ENCODE measurements around the gene CCS. TPM values are rescaled to one million over a fixed set of nuclear protein-coding genes. Genes with fewer than 3 reads are reported as not detected.

The CCS gene
- total and polyA plus RNA-seq, 2 experiments from 2014 or later, result 41.5 to 97.8 TPM

DNA sequence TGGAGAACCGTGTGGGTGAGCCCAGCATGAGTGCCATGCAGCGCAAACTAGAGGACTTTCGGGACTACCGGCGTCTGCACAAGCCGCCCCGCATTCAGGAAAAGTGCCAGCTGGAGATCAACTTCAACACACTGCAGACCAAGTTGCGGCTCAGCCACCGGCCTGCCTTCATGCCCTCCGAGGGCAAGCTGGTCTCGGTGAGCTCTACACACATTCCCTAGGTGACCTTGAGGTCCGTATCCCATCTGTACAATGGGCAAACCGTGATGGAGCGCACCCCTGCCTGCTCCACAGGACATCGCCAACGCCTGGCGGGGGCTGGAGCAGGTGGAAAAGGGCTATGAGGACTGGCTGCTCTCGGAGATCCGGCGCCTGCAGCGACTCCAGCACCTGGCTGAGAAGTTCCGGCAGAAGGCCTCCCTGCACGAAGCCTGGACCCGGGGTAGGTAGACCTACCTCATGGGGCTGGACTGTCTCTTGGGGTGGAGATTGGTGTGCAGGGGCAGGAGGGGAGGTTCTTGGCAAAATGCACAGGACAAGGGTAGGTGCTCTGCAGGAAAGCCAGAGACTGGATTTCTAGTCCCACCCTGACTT, 35.2 kb upstream of the CCS start:
- H3K27ac ChIP-seq, result no peak overlapping the region
- H3K4me2 ChIP-seq, result no peak overlapping the region
- TF ChIP-seq EZH2 (IDR thresholded peaks at IDR 0.05; ENCODE audit: borderline replicate concordance), result no peak
- TF ChIP-seq EZH2phosphoT487 (IDR thresholded peaks at IDR 0.05; ENCODE audit: low read depth, severe bottlenecking, unreplicated experiment), result no peak
- TF ChIP-seq, protein P1, sequence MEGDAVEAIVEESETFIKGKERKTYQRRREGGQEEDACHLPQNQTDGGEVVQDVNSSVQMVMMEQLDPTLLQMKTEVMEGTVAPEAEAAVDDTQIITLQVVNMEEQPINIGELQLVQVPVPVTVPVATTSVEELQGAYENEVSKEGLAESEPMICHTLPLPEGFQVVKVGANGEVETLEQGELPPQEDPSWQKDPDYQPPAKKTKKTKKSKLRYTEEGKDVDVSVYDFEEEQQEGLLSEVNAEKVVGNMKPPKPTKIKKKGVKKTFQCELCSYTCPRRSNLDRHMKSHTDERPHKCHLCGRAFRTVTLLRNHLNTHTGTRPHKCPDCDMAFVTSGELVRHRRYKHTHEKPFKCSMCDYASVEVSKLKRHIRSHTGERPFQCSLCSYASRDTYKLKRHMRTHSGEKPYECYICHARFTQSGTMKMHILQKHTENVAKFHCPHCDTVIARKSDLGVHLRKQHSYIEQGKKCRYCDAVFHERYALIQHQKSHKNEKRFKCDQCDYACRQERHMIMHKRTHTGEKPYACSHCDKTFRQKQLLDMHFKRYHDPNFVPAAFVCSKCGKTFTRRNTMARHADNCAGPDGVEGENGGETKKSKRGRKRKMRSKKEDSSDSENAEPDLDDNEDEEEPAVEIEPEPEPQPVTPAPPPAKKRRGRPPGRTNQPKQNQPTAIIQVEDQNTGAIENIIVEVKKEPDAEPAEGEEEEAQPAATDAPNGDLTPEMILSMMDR (IDR thresholded peaks at IDR 0.05; ENCODE audit: poor library complexity), result no peak
- no peaks in the 10 kb centered on the region for H3K36me3 ChIP-seq (replicated peaks; ENCODE audit: insufficient read depth, low read depth)
- no peaks in the 10 kb centered on the region for H4K20me1 ChIP-seq (ENCODE audit: insufficient read depth, poor library complexity, severe bottlenecking)
- no peaks in the 10 kb centered on the region for H3K27me3 ChIP-seq
- no peak for DNase-seq (ENCODE audit: low spot score)
- H2AFZ ChIP-seq, result no peak overlapping the region
- no peaks in the 10 kb centered on the region for H3K4me1 ChIP-seq (ENCODE audit: insufficient read depth)
- H3K9me2 ChIP-seq (replicated peaks; ENCODE audit: insufficient read depth), result no peaks in the 10 kb centered on the region
- H3K79me2 ChIP-seq, result no peaks in the 10 kb centered on the region
- WGBS (ENCODE audit: low lambda C conversion rate, missing lambda C conversion rate), result 95% methylated on average over 24 of the region's 24 CpGs
- no peak overlapping the region for H3K4me3 ChIP-seq
- no peaks in the 10 kb centered on the region for H3K9me3 ChIP-seq (ENCODE audit: low read depth)

DNA sequence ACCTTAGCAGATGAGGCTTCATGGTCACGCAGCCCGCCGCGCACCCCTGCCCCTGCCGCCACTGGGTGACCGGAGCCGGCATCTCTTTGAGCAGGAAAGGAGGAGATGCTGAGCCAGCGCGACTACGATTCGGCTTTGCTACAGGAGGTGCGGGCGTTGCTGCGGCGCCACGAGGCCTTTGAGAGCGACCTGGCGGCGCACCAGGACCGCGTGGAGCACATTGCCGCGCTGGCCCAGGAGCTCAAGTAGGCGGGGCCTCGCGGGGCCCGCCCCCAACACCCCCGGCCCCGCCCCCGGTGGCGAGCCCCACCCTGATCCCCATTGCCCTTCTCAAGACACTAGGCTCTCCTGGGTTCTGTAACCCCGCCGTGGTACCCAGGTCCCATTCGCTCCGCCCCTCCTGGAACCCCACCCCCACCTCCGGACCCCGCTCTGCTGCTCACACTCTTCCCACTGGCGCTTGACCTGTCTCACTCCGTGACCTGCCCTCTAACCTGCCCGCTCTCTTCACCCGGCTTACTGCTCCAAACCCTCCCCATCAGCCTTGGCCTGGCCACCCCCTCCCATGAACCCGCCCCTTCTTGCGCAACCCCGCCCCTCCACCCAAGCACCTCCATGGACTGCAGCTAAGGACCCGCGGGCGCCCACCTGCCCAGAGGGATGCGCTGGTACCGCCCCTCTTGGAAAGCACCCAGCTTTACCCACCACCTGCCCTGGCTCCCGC, 33.7 kb upstream of the CCS start:
- TF ChIP-seq EZH2phosphoT487 (IDR thresholded peaks at IDR 0.05; ENCODE audit: low read depth, severe bottlenecking, unreplicated experiment) (no peak), EZH2 (IDR thresholded peaks at IDR 0.05; ENCODE audit: borderline replicate concordance) (no peak)
- TF ChIP-seq, protein P1 (IDR thresholded peaks at IDR 0.05; ENCODE audit: poor library complexity), result no peak
- H3K27me3 ChIP-seq, result no peaks in the 10 kb centered on the region
- H3K4me1 ChIP-seq (ENCODE audit: insufficient read depth), result no peaks in the 10 kb centered on the region
- H3K4me2 ChIP-seq, result no peak overlapping the region
- no peak overlapping the region for H3K27ac ChIP-seq
- 94% methylated on average over 42 of the region's 50 CpGs for WGBS (ENCODE audit: low lambda C conversion rate, missing lambda C conversion rate)
- DNase-seq (ENCODE audit: low spot score), result no peak
- no peaks in the 10 kb centered on the region for H4K20me1 ChIP-seq (ENCODE audit: insufficient read depth, poor library complexity, severe bottlenecking)
- H3K9me3 ChIP-seq (ENCODE audit: low read depth), result no peaks in the 10 kb centered on the region
- H2AFZ ChIP-seq, result no peak overlapping the region
- no peaks in the 10 kb centered on the region for H3K9me2 ChIP-seq (replicated peaks; ENCODE audit: insufficient read depth)
- no peaks in the 10 kb centered on the region for H3K79me2 ChIP-seq
- H3K4me3 ChIP-seq, result no peak overlapping the region
- H3K36me3 ChIP-seq (replicated peaks; ENCODE audit: insufficient read depth, low read depth), result no peaks in the 10 kb centered on the region

DNA sequence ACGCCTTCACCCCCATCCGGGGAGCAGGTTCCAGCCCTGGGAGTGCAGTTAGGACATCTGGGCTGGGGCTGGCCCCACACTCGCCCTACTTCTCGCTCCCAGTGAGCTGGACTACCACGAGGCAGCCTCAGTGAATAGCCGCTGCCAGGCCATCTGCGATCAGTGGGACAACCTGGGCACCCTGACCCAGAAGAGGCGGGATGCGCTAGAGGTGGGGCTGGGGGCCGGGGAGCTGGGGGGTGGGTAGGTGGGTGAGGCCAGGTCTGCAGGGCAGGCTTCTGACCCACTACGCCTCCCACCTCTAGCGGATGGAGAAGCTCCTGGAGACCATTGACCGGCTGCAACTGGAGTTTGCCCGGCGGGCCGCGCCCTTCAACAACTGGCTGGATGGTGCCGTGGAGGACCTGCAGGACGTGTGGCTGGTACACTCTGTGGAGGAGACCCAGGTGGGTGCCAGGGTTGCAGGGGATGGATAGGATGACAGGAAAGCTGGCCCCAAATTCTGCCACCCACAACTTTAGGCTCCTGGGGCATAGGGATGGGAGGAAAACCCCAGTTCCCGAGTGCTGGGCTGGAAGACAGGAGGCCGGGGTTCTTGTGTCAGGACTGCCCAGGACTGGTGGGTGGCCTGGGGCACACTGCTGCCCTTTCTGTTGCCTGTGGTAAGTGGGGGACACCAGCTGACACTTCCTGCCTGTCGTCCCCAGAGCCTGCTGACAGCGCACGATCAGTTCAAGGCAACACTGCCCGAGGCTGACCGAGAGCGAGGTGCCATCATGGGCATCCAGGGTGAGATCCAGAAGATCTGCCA, 32.9 kb upstream of the CCS start:
- Histone ChIP-seq H2AFZ (no peak overlapping the region), H3K9me3 (ENCODE audit: low read depth) (no peaks in the 10 kb centered on the region), H3K9me2 (replicated peaks; ENCODE audit: insufficient read depth) (no peaks in the 10 kb centered on the region), H3K36me3 (replicated peaks; ENCODE audit: insufficient read depth, low read depth) (no peaks in the 10 kb centered on the region), H3K4me2 (no peak overlapping the region), H4K20me1 (ENCODE audit: insufficient read depth, poor library complexity, severe bottlenecking) (no peaks in the 10 kb centered on the region), H3K27me3 (no peaks in the 10 kb centered on the region), H3K27ac (no peak overlapping the region), H3K79me2 (no peaks in the 10 kb centered on the region), H3K4me1 (ENCODE audit: insufficient read depth) (no peaks in the 10 kb centered on the region), H3K4me3 (no peak overlapping the region)
- TF ChIP-seq, protein P1 (IDR thresholded peaks at IDR 0.05; ENCODE audit: poor library complexity), result no peak
- TF ChIP-seq EZH2phosphoT487 (IDR thresholded peaks at IDR 0.05; ENCODE audit: low read depth, severe bottlenecking, unreplicated experiment) (no peak), EZH2 (IDR thresholded peaks at IDR 0.05; ENCODE audit: borderline replicate concordance) (no peak)
- DNase-seq (ENCODE audit: low spot score), result no peak
- 89% methylated on average over 16 of the region's 27 CpGs for WGBS (ENCODE audit: low lambda C conversion rate, missing lambda C conversion rate)

Data from hepatocyte (in vitro differentiated cells).